Thymus (tissue), 11 donors: Measurements from ENCODE around the gene NDUFC1. TPM values are rescaled to one million over a fixed set of nuclear protein-coding genes. Genes with fewer than 3 reads are reported as not detected.

ENCODE experiments used
- DNase-seq, 9 donors: peaks; one replicate each; pipeline ENCODE4 v3.0.0-alpha.2; 2013; ENCODE audit warnings: low spot score in 9 of 9, low read depth in 6 of 9, missing footprints in 1 of 9
- H3K27ac ChIP-seq, 2 donors: one replicate each; pipeline ENCODE4 v1.5.1; 2013; ENCODE audit warnings: control low read depth in 1 of 2, low read depth in 1 of 2, low read length in 1 of 2, mild to moderate bottlenecking in 1 of 2, moderate library complexity in 1 of 2
- H3K27me3 ChIP-seq, 2 donors: one replicate each; pipeline ENCODE4 v1.5.1; 2013; ENCODE audit warnings: low read length in 1 of 2; ENCODE audit not compliant: control insufficient read depth in 2 of 2, insufficient read depth in 1 of 2
- H3K36me3 ChIP-seq, 2 donors: one replicate each; pipeline ENCODE4 v1.5.1; 2013; ENCODE audit warnings: low read length in 1 of 2, mild to moderate bottlenecking in 1 of 2, moderate library complexity in 1 of 2; ENCODE audit not compliant: control insufficient read depth in 2 of 2, insufficient read depth in 2 of 2
- H3K4me1 ChIP-seq, 2 donors: one replicate each; pipeline ENCODE4 v1.5.1; 2013; ENCODE audit warnings: low read length in 2 of 2; ENCODE audit not compliant: control insufficient read depth in 2 of 2, insufficient read depth in 2 of 2
- H3K4me3 ChIP-seq, 2 donors: one replicate each; pipeline ENCODE4 v1.5.1; 2013; ENCODE audit warnings: low read length in 2 of 2, control low read depth in 1 of 2, mild to moderate bottlenecking in 1 of 2
- H3K9me3 ChIP-seq, 2 donors: one replicate each; pipeline ENCODE4 v1.5.1; 2013; ENCODE audit warnings: low read length in 1 of 2, mild to moderate bottlenecking in 1 of 2; ENCODE audit not compliant: control insufficient read depth in 2 of 2, insufficient read depth in 1 of 2
- WGBS: extraction: QIAGEN DNeasy Blood & Tissue Kit; methylation state at CpG from one replicate; pipeline ENCODE4 v1.1.7; 2013; 5-methylcytosine and 5-hydroxymethylcytosine counted together
- polyA plus RNA-seq: library from polyadenylated mRNA; stranded (reverse); fragments of 200-250 nt; gene quantifications from one replicate; pipeline ENCODE4 v1.2.3, GENCODE V29; 2013
- total RNA-seq: library from RNA; stranded (reverse); fragments of 120-200 nt; gene quantifications from one replicate; pipeline ENCODE4 v1.2.4, GENCODE V29; 2013
- donor health status: healthy.

Gene NDUFC1
- total and polyA plus RNA-seq, 2 donors, result 50.6 to 113 TPM

DNA sequence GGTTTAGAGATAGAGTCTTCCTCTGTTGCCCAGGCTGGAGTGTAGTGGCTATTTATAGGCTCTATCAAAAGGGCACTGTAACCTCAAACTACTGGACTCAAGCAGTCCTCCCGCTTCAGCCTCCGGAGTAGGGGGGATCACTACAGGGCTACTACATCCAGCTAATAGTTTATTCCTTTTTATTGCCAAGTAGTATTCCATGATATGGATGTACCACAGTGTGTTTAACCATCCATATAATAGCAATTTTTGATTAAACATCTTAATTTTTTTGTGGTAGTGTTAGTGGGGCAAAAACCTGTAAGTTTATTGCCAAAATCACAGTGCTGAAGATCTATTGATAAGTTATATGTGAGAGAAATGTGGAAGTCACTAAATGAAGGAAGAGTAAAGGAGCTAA, 2.6 kb upstream of the NDUFC1 start:
- WGBS, result 98% methylated on average over 2 of the region's 2 CpGs
- Histone ChIP-seq H3K4me1 (peaks cover 7% of the 10 kb centered on the region in 2 donors), H3K9me3 (peaks cover 0 to 3% of the 10 kb centered on the region in 2 donors), H3K27me3 (no peaks in the 10 kb centered on the region), H3K27ac (no peak overlapping the region), H3K36me3 (peaks cover 6 to 18% of the 10 kb centered on the region in 2 donors), H3K4me3 (no peak overlapping the region)
- DNase-seq, result no peak

GRCh38 chr4:139301113-139301820, 1.0 kb downstream of the NDUFC1 start, which contains the start of gene NAA15:
NAA15 (plus strand) TSS chr4:139301505; CDS start chr4:139301778, 273 bp downstream.
- H3K27ac ChIP-seq, result peak within 1 kb of the TSS; percentile 92 to 93
- H3K9me3 ChIP-seq, result peaks cover 0 to 3% of the 10 kb centered on the region in 2 donors
- H3K4me3 ChIP-seq, result peak within 1 kb of the TSS; percentile 89 to 98
- peak; percentile 92 to 99 (median 97) for DNase-seq
- H3K36me3 ChIP-seq, result peaks cover 6 to 9% of the 10 kb centered on the region in 2 donors
- H3K27me3 ChIP-seq, result no peaks in the 10 kb centered on the region
- H3K4me1 ChIP-seq, result peaks cover 7% of the 10 kb centered on the region in 2 donors
- under 1% methylated on average over 61 of the region's 61 CpGs for WGBS

DNA sequence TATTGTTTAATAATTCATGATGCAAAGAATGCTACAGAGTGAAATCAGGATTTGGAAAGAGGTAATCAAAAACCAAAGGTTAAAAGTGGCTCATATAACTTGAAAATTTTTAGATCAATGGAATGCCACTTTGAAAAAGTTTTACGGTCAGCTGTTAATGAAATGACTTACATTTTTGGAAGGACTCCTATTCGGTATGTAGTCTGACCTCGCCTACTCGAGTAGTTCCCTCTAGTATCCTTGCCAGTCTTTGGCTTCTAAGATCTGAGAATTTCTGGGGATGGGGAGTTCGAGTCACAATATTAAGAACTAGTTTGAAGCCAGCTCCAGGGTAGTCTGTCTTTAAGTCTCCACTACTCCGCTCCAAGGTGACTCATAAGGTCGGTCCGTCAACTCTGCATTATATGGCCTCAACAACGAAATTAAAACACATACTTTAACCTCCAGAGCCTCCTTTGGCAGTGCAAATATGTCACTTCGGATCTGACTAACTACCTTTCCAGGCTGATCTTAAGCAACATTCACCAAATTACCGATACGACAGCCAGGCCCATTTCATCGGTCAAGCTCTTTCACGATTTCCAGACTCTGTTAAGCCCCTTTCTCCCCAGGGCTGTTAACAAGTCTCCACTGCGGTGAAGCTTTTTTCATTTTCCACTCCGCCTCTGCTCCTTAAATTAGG, 1.7 kb downstream of the NDUFC1 start:
- peak overlapping the region; percentile 89 to 98 for H3K4me3 ChIP-seq
- no peaks in the 10 kb centered on the region for H3K27me3 ChIP-seq
- H3K4me1 ChIP-seq, result peaks cover 7 to 11% of the 10 kb centered on the region in 2 donors
- peak overlapping the region; percentile 92 to 93 for H3K27ac ChIP-seq
- WGBS, result 12% methylated on average over 16 of the region's 16 CpGs
- H3K36me3 ChIP-seq, result peaks cover 6 to 7% of the 10 kb centered on the region in 2 donors
- H3K9me3 ChIP-seq, result peaks cover 0 to 3% of the 10 kb centered on the region in 2 donors
- DNase-seq, result peak in 1 of 9 donors; percentile 14

- Histone ChIP-seq H3K27me3 (no peaks in the 10 kb centered on the region), H3K36me3 (peaks cover under 1 to 4% of the 10 kb centered on the region in 2 donors), H3K9me3 (no peaks in the 10 kb centered on the region), H3K4me3 (no peak overlapping the region), H3K27ac (no peak overlapping the region), H3K4me1 (peaks cover 7 to 11% of the 10 kb centered on the region in 2 donors)
- 94% methylated on average over 1 of the region's 1 CpG for WGBS
- DNase-seq, result no peak
Measured at GRCh38 chr4:139299536-139299935, 2.7 kb downstream of the NDUFC1 start.

- Histone ChIP-seq H3K27ac (no peak overlapping the region), H3K9me3 (no peaks in the 10 kb centered on the region), H3K4me3 (no peak overlapping the region), H3K36me3 (peaks cover 2 to 22% of the 10 kb centered on the region in 2 donors), H3K4me1 (peaks cover 4 to 10% of the 10 kb centered on the region in 2 donors), H3K27me3 (no peaks in the 10 kb centered on the region)
- DNase-seq, result no peak
- 94% methylated on average over 2 of the region's 2 CpGs for WGBS
Measured at GRCh38 chr4:139297001-139297410, 5.3 kb downstream of the NDUFC1 start.

DNA sequence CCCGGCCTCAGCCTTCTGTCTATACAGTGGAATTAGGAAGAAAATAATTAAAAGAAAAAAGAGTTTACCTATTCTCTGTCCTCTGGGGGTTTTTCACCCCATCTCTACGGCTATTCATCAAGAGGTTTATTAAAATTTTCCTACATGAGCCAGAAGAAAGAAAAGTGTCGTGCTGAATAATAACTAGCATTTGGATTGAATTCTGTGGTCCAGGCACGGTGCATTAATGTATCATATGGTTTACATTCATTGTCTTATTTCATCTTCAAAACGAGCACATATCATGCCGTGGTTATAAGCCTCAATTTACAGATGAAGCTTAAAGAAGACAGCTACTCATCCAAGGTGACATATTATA, 6.4 kb downstream of the NDUFC1 start:
- H3K4me3 ChIP-seq, result peak overlapping the region in 1 of 2 donors; percentile 65
- H3K36me3 ChIP-seq, result peaks cover 4 to 31% of the 10 kb centered on the region in 2 donors
- H3K9me3 ChIP-seq, result no peaks in the 10 kb centered on the region
- no peaks in the 10 kb centered on the region for H3K27me3 ChIP-seq
- WGBS, result 42% methylated on average over 6 of the region's 6 CpGs
- no peak for DNase-seq
- peaks cover 4 to 10% of the 10 kb centered on the region in 2 donors for H3K4me1 ChIP-seq
- no peak overlapping the region for H3K27ac ChIP-seq

DNA sequence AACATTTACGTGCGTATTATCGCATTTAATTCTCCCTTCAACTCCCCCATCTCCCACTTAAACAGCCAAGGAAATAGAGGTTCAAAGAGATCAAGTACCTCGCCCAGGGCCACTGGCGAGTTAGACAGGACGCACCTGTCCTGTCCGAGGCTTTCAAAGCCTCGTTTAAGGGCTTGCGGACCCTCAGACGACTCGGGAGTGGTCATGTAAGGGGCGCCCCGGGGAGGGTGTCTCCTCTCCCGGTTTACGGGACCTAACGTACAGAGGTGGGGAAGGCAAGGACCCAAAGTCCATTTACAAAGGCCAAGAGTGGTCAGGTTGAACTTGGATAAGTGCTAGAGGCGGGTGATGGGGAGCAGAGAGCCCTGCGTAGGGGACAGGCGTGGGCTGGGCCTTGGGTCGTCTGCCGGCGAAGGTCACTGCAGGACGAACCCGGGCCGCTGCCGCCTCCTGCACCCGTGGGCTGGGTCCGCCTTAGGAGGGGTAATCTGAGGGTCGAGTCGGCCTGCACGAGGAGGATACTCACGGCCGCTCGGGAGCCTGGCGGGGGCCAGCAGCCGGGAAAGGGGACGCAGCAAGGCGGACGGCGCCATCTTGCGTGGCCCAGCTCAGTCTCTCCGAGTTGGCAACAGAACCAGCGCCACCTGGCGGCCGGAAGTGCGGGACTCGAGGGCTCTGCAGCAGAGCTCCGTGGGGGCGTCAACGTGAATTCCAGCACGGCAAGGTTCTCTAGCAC, 6.9 kb downstream of the NDUFC1 start:
- peak; percentile 89 to 99 (median 94) for DNase-seq
- Histone ChIP-seq H3K27ac (peak overlapping the region; percentile 77 to 83), H3K9me3 (no peaks in the 10 kb centered on the region), H3K4me1 (peaks cover under 1 to 7% of the 10 kb centered on the region in 2 donors), H3K27me3 (no peaks in the 10 kb centered on the region), H3K36me3 (peaks cover 4 to 36% of the 10 kb centered on the region in 2 donors), H3K4me3 (peak overlapping the region; percentile 65 to 72)
- WGBS, result under 1% methylated on average over 51 of the region's 51 CpGs

DNA sequence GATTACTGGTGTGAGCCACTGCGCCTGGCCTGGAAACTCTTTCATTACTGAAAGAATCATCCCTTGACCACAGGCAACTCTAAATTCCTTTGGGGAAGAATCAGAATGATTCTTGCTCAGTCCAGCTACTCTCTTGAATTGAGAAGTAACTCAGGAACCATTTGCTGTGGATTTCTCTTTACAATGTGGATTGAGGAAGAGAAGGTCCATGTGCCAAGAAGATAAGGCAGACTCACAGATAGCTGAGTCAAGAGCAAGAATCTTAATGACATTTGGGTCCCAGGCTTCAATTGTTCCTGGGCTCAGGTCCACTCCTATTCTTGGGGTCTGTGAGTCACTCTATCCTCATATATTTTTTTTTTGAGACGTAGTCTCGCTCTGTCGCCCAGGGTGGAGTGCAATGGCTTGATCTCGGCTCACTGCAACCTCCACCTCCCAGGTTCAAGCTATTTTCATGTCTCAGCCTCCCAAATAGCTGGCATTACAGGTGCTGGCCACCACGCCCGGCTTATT, 16.0 kb downstream of the NDUFC1 start:
- Histone ChIP-seq H3K4me1 (no peaks in the 10 kb centered on the region), H3K9me3 (no peaks in the 10 kb centered on the region), H3K27ac (no peak overlapping the region), H3K4me3 (no peak overlapping the region), H3K27me3 (peaks cover 5 to 10% of the 10 kb centered on the region in 2 donors), H3K36me3 (peaks cover 12 to 21% of the 10 kb centered on the region in 2 donors)
- DNase-seq, result no peak
- 97% methylated on average over 7 of the region's 7 CpGs for WGBS
